ENCODE results near the gene VPS35L.

VPS35L gene

DNA sequence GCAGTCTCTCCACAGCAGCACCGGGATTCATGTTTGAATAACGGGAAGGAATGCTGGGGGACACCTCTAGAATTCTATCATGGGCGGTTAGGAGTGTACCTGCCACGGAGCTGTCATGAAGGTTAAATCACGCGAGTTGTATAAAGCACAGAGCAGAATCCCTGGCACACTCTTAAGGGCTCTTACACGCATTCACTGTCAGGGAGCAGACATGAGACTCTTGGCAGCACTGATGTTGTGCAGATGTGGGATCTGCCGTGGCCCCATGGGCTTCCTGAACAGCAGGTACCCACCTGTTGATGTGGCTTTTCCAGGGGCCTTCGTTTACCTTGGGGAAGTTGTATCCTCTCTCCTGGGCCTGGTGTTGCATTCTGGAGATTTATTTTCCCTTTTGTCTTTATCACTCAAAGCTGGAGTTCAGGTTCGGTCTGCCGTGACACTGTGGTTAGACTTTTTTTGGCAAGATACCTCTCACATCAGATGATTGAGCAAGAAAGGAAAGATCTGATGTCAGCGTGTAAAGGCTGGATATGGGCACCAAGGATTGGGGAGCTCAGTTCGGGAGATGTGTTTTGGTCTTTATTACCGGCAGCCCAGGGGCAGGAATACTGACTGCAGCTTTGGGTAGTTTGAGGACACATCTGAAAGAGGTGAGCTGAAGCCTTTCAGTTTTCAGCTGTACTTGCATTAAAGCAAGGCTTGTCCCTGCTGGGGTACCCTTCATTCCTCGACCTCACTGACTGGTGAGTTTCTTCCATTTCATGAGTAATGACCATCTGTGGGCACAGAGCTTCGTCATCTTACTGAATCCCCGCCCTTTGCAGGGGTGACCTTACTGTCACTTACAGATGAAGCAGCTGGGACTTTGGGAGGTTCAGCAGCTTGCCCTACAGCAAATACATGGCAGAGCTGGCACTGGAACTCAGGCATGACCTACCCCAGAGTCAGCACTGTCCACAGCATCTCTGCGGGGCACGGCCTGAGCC lies 143.3 kb downstream of the VPS35L start:
- DNase-seq: peak; percentile 63

DNA sequence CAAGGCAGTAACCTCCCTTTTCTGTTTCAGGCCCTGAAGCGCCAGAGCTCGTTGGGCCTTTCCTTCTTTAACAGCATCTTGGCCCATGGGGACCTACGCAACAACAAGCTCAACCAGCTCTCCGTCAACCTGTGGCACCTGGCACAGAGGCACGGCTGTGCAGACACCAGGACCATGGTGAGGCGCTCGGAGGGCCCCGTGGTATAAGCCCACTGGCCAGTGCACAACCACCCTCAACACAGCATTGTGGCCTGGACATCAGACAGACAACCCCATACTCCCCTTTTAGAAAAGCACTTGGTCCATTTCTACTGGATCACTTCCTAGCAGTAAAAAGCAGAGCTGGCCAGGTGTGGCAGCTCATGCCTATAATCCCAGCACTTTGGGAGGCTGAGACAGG lies 144.0 kb downstream of the VPS35L start:
- DNase-seq: no peak

DNA sequence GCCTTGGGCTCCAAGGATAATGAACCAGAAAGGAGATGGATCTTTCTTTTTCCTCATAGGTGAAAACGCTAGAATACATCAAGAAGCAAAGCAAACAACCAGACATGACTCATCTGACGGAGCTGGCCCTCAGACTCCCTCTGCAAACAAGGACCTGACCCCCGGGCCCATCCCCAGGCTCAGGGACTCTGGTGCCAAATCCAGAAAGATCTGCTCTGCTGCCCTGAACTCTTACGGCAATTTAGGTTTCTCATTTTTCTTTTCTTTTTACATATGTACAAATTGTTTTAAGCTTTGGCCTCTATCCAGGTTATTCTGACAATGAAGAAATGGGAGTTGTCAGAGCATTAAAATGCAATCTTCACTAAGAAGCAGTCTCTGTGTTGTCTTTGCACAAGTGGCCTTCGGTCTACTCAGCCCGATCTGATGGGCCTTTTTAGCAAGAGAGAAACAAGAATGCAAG lies 144.8 kb downstream of the VPS35L start:
- no peak for DNase-seq

DNA sequence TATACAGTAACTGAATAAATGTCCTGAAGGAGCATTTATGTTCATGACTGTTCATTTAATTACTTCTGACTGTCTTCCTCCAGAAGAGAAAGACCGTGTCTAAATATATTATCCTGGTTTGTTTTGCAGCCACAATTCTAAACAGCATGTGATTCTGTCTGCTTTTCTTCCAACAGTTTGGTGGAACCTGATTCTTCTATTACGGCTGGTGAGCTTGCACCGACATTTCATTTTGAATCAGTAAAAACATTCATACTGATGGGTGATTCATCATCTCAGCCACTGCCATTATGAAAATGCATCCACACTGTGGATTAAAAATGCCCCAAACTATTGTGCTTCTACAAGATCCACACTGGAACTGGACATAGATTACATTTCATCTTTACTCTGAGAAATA lies 145.6 kb downstream of the VPS35L start:
- DNase-seq: no peak

DNA sequence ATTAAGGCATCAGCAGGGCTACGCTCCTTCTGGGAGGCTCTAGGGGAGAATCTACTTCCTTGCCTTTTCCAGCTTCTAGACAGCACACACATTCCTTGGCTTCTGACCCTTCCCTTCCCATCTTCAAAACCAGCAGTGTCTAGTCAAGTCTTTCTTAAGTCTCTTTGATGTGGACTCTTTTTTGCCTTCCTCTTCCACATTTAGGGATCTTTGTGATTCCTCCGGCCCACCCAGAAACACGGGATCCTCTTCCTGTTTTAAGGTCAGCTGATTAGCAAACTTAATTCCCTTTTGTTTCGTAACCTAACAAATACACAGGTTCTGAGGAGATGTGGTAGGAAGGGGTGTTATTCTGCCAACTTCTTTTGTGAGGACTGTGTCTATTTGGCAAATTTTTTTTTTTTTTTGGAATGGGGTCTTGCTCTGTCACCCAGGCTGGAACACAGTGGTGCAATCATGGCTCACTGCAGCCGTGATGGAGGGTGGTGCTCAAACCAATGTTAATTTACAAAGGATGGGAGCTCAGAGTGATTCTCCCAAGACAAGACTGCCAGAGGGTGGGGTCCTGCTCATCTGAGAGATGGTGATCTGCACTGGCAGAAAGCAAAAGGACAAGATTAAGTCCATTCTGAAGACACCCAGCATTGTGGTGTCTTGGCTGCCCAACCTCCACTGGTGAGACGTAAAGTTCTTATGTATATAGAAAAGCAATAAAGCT lies 147.8 kb downstream of the VPS35L start:
- DNase-seq: no peak

DNA sequence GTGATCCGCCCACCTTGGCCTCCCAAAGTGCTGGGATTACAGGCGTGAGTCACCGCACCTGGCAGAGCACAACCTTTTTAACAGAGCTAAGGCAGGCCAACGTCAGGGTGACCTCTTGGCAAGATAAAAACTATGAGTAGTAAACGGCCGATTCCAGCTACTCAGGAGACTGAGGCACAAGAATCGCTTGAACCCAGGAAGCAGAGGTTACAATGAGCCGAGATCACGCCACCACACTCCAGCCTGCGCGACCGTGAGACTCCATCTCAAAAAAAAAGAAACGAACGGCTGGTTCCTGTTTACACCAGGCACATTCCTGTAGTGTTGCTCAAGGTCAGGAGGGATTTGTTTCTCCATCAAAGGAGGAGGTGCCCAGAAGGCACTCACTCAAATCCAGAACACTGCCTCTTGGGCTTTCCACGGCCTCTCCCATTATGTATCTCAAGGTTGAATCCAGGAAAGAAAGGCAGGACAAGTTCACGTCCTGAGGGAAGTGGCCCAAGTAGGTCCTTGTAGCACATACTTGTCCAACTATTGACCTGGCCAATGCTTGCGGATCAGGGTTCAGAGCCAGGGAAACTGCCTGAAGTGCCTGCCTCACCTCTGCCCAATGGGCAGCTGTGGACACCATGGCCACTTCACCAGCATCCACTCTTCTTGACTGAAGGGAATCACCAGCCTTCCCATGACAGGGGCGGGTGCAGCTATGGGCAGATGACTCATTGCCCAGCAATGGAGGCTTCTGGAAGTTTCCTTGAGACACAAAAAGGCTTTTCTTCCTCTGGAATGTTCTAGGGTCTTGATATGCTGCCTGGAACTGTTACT lies 149.0 kb downstream of the VPS35L start:
- DNase-seq: peak; percentile 82

DNA sequence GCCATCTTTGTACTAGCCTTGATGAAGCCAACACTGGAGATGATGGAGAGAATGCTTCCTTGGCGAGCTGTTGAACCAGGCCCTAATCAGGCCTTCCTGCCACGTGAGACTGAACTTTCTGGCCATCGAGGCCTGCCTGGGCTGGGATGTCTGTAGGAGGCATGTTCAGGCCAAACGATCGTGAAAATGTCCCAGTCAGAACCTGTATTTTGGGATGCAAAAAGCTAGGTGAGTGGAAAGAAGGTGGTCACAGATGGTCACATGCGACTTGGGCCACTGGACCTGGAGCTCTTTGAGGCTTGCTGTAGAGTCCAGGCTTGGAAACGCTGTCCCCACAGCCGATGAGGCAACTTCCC lies 149.6 kb downstream of the VPS35L start:
- no peak for DNase-seq

DNA sequence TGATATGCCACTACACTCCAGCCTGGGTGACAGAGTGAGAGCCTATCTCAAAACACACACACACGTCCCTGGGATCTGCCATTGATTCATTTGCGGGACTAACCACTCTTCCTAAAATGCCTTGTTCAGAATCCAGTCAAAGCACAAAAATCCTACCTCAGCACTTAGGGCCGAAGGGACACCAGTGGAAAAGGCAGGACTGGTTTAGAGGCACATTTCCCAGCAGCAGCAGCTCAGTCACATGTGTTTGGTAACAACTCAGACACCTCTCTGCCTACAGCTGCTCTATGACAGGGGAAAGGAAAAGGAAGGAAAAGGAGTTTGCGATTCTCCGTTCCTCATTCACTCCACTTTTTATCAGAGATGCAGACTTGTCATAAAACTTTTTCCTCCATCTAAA lies 150.3 kb downstream of the VPS35L start:
- no peak for DNase-seq

DNA sequence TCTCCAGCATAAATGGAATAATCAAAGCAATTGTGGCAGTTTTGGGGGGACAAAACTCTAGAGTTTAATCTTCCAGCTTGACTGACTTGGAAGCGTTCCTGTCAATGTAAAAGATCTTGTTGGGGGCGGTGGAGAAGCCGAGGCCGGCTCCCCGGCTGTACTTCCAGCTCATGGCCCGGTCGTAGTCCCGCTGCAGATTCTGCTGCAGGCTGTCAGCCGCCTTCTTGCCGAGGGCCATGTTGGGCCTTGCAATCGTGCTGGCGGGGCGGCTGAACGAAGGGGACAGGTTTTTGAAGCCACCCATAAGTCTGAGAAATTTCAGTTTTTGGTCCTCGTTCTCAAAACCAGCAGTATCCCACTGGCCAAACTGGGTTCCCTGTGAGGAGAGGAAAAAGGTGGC lies 151.3 kb downstream of the VPS35L start:
- no peak for DNase-seq

DNA sequence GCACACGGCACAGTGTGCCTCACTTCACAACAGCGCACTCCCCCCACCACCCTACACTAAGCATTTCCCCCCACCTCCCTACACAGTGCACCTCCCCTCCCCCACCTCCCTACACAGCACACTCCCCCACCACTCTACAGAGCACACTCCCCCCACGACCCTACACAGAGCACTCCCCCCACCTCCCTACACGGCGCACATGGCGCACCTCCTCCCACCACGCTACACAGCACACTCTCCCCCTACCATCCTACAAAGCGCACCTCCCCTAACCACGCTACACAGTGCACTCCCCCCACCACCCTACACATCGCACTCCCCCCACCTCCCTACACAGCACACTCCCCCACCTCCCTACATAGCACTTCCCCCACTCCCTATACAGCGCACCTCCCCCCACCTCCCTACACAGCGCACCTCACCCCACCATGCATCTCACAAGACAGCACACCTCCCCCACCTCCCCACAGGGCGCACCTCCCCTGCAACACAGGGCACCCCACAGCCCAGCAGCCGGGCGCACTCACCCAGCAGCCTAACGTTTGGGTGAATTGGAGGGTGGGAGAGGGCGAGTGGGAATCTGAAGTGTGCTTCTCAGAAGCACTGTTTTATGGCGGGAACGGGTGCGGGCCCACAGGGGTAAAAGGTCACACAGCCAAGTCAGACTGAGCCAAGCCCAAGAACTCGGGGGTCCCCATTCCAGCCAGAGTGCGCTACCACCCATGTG lies 152.2 kb downstream of the VPS35L start:
- no peak for DNase-seq

DNA sequence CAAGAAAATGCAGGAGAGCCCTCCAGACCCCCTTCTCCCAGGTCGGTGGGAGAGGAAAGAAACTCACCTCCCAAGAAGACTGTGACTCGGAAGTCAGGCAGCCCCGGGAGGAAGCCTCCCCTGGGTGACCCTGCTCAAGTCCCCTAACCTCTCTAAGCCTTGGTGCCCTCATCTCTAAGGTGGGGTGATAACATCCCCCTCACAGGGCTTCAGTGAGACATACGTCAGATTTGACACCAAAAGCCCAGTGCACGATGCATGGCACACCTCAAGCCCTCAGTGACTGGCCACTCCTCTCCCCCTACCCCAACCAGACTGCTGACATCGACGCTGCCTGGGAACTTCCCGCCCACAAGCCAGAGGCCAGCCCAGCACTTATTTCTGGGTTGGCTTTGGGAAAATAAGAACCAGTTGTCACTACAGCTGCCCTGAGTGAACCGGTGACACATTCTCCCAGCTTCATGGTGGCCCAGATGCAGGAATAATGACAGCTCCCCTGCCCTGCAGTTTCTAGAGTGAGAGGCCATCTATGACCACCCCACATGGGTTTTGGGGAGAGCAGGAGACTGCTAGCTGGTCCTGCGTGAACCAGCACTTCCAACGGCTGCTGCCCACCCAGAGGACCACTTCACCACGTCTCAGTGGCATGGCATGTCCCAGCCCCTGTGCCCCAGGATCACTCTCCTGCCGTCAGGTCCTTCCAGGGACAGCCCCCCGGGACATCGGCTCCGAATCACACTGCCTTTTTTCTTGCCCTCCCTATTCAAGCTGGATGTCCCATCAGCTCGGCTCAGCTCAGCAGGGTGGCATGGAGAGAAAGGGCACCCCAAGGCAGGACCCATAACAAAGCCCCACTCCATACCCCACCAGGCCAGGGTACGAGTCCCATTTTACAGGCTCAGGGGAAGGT lies 153.0 kb downstream of the VPS35L start:
- no peak for DNase-seq

DNA sequence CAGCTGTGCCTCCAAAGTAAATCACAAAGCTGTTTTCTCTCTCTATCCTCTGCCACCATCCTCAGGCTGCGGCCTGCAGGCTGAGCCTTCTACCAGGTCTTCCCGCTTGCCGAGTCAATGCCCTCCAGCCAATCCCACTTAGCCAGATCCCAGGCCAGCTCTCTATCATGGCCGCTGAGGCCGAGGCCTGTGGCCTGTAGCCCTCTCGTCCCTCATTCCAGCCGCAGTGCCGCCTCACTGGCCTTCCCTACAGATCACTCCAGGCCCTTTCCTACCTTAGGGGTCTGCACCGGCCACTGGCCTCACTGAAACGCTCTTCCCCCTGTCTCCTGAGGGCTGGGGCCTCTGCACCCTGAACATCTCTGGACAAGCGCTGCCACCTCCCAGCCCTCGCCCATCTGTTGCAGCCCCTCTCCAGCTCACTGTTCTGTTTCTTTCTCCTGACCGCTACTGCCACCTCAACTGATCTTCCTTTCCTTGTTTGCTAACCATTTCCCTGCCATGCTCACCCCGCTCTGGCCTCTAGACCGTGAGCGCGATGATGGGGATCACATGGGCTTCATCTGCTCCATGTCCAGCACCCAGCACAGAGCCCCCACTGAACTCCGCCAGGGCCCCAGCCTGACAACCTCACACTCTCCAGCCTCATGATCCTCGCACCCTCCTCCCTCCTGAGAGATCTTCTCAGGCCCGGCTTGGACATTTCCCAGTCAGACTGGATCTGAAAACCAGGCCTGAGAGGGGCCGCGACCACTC lies 154.1 kb downstream of the VPS35L start:
- DNase-seq: no peak

DNA sequence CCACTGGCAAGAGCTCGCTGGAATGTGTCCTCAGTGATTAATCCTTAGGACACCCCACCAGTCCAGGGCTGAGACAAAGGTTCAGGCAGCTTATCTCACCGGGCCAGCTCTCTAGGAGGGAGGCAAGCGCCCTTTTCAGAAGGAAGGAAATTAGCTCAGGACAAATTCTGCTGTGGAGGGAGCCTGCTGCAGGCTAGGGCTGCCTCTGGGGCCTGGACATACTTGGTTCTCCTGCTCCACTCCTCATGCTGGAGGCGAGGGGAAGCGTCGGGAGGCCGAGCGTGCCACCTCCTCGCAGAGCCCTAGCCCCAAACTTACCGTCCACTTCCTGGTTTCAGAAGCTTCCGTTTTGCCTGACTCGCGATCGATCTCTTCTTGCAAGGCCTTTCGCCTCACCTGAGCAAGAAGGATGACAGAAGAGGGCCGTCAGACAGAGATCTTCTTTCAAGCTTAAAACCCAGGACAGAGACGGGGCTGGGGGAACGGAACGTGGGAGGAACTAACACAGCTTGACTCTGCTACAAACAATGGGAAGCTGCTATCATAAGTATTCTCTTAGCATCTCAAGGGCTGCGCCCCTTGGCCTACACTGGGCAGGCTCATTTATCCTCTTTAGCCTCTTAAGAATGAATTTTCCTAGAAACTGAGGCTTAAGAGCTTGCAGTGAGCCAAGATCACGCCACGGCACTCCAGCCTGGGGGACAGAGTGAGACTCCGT lies 154.8 kb downstream of the VPS35L start:
- DNase-seq: no peak

DNA sequence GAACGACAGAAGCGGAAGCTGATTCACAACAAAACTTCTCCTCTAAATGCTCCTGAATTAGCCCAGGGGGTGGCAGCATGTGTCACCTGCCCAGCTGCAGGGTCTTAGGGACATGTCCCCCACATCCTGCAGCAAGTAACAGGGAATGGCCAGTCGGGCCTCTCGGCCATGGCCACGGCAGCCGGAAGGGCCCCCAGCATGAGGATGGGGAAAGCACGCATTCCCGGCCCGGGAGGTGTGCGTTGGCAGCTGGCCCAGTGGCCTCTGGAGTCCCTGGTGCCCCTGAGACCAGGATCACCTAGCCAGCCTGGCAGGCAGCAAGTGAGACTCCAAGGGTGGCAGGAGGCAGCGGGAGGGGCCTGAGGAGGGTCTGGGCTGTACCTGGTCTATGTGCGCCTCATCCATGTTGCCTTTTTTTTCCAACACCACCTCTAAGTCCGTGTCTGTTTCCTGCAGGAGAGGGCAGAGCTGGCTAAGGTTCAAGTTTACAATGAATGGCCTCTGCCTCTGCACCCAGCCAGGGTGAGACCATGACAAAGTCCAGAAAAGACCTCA lies 155.6 kb downstream of the VPS35L start:
- no peak for DNase-seq

DNA sequence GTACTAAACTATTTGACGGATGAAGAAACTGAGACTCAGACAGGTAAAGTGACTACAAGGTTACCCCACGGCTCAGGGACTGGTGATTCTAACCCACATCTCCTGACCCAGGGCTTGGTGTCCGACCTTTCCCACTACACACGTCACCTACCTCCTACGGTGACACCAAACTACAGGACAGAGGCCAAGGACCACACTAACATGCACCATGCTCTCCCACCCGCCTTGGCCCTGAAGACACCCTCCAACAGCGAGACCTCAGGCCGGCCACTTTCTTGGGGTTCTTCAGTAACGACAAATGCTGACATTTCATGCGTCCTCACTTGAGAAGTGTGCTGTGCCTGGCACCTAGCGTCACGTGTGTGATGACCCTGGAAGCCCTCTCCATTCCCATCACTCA lies 156.1 kb downstream of the VPS35L start:
- DNase-seq: no peak

DNA sequence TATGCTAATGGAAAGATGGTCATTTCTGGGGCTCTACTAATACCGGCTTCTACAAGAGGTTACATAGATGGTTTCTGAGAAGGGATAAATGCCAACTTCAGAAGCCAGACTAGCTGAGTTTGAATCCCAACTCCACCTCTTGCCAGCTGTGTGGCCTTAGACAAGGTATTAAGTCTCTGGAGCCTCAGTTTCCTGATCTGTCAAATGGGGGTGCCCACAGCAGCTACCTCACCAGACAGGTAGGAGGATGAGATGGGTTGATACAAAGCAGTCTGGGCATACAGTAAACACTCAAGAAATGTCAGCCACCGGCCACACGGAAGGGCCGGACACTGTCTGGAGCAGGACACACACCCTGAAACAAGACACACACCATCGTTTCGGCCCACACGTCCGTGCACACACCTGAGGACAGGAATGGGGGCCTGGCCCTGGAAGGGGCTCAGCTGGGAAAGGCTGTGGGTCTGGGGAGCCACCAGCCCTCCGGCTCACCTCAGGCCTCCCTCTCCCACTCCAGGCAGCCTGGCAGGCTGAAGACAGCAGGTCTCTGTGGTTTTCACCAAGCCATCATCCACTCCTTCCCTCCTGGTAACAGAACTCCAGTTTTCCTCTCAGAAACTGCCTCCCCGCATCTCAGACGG lies 157.0 kb downstream of the VPS35L start:
- DNase-seq: no peak

DNA sequence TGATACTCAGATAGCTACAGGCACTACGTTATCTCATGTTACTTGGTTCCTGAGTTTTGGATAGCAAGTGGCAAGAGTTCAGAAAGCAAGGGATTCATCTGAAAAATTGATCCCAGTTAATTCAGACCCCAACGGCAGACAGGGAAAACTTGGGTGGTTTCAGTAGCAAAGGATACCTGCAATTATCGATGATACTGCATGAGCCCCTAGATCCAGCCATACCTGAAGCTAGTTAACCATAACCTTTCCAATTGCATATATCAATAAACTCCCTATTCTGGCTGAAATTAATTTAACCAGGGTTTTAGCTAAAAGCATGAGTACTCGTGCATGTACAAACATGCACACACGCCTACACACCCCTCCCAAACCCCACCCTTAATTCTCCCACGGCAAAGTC lies 158.2 kb downstream of the VPS35L start:
- DNase-seq: no peak

DNA sequence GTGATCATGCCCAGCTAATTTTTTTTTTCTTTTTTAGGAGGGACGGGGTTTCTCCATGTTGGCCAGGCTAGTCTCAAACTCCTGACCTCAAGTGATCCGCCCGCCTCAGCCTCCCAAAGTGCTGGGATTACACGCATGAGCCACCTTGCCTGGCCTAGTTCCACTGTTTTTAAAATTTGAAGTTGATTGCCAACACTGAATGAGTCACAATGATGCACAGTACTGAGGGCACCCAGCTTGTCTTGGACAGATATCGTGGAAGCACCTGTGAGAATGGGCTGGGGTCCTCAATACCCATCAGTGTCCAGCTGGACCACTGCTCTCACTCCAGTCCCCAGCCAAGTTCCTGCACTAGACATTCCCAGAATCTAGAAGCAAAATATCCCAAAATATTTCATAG lies 160.1 kb downstream of the VPS35L start:
- no peak for DNase-seq

DNA sequence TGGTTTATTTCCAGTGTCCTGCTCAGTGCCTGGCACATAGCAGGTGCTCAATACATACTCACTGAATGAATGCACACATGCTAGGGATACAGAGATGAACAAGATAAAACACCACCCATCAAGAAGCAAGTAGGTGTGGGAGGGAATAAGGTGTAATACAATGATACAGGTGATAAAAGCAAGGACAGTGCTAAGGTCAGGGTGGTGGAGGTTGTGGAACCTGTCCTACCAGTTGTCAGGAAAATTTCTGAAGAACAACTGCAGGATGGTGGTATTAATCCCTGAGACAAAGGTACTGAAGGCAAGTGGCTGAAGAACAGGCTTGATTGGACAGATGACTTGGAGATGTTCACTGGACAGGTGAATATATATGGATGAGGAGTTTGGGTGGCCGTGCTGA lies 160.7 kb downstream of the VPS35L start:
- no peak for DNase-seq

All from NCI-H226 (cell line).